WTC11 (cell line): ENCODE measurements around the gene BDH1.

Experiments
- ELF4 ChIP-seq: sonication (generic); formaldehyde crosslinking; IDR thresholded peaks from 2 replicates; pipeline ENCODE4 v1.8.1; 2022; ENCODE audit warnings: low read depth, mild to moderate bottlenecking, moderate library complexity, missing genetic modification reagents
- ZNF281 ChIP-seq: sonication (generic); formaldehyde crosslinking; IDR thresholded peaks from 2 replicates; pipeline ENCODE4 v1.8.0; 2023; ENCODE audit warnings: mild to moderate bottlenecking, missing genetic modification reagents
- ZNF671 ChIP-seq: fragments of 250-450 bp; sonication (Bioruptor Pico); IDR thresholded peaks from 2 replicates; pipeline ENCODE4 v1.8.0; 2021; ENCODE audit warnings: mild to moderate bottlenecking
- TF ChIP-seq, protein P1 (sequence below): fragments of 200-600 bp; IDR thresholded peaks from 2 replicates; pipeline ENCODE4 v1.8.0; 2022; ENCODE audit warnings: antibody characterized with exemption
- TF ChIP-seq, protein P2 (sequence below): sonication (generic); formaldehyde crosslinking; IDR thresholded peaks from 2 replicates; pipeline ENCODE4 v1.8.0; 2023; ENCODE audit warnings: missing genetic modification reagents, mild to moderate bottlenecking, borderline replicate concordance

DNA sequence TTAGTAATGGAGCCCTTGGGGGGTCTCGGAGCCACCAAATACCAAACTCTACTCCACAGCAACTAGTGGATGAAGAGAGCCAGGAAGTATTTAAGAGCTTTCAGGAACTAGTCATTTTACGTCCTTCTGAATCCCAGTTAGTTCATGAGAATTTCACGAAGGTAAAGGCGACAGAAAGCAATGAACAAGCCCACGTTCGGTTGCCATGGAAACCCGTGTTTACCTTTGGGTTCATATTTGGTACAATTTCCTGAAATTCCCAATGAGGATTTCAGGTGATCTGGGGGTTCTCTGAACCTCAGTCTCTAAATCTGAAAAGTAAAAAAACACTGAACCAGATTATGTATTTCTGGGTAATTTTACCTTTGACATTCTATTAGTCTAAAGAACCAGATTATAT, 93.0 kb downstream of the BDH1 start:
- TF ChIP-seq, protein P1, sequence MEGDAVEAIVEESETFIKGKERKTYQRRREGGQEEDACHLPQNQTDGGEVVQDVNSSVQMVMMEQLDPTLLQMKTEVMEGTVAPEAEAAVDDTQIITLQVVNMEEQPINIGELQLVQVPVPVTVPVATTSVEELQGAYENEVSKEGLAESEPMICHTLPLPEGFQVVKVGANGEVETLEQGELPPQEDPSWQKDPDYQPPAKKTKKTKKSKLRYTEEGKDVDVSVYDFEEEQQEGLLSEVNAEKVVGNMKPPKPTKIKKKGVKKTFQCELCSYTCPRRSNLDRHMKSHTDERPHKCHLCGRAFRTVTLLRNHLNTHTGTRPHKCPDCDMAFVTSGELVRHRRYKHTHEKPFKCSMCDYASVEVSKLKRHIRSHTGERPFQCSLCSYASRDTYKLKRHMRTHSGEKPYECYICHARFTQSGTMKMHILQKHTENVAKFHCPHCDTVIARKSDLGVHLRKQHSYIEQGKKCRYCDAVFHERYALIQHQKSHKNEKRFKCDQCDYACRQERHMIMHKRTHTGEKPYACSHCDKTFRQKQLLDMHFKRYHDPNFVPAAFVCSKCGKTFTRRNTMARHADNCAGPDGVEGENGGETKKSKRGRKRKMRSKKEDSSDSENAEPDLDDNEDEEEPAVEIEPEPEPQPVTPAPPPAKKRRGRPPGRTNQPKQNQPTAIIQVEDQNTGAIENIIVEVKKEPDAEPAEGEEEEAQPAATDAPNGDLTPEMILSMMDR = no peak
- no peak for TF ChIP-seq ZNF281
- TF ChIP-seq ELF4 (CRISPR knock-in tag) = no peak
- TF ChIP-seq ZNF671 (CRISPR knock-in tag) = no peak
- TF ChIP-seq, protein P2, sequence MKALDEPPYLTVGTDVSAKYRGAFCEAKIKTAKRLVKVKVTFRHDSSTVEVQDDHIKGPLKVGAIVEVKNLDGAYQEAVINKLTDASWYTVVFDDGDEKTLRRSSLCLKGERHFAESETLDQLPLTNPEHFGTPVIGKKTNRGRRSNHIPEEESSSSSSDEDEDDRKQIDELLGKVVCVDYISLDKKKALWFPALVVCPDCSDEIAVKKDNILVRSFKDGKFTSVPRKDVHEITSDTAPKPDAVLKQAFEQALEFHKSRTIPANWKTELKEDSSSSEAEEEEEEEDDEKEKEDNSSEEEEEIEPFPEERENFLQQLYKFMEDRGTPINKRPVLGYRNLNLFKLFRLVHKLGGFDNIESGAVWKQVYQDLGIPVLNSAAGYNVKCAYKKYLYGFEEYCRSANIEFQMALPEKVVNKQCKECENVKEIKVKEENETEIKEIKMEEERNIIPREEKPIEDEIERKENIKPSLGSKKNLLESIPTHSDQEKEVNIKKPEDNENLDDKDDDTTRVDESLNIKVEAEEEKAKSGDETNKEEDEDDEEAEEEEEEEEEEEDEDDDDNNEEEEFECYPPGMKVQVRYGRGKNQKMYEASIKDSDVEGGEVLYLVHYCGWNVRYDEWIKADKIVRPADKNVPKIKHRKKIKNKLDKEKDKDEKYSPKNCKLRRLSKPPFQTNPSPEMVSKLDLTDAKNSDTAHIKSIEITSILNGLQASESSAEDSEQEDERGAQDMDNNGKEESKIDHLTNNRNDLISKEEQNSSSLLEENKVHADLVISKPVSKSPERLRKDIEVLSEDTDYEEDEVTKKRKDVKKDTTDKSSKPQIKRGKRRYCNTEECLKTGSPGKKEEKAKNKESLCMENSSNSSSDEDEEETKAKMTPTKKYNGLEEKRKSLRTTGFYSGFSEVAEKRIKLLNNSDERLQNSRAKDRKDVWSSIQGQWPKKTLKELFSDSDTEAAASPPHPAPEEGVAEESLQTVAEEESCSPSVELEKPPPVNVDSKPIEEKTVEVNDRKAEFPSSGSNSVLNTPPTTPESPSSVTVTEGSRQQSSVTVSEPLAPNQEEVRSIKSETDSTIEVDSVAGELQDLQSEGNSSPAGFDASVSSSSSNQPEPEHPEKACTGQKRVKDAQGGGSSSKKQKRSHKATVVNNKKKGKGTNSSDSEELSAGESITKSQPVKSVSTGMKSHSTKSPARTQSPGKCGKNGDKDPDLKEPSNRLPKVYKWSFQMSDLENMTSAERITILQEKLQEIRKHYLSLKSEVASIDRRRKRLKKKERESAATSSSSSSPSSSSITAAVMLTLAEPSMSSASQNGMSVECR (CRISPR knock-in tag) = no peak
